ENCODE results near the gene BCL2L15.

DNA sequence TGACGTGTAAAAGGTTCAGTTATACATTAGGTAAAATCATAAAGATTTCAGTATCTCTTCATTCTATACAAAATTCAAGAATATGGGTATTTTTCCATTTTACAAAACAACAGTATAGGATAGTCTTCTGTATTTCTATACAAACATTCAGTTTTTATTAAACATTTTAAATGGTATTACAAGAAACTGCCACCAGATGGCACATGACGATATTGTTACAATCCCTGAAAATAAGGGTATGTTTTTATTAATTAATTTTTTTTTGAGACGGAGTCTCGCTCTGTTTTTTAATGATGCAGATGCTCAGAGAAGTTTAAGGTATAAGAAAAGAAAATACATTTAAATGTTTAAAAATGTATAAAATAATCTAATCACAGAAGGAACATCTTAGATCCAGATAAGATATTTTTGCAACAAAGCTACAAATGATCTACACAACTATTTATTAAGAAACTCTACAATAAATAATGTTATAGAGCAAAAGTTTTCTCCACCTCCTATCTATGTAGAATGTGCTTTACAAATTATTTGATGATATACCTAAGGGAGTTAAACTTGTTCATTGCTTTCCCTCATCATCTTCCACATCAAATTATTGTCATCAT, 51.6 kb downstream of the BCL2L15 start:
- no peak for TF ChIP-seq RFX5 (IDR thresholded peaks at IDR 0.05; ENCODE audit: borderline replicate concordance, low read depth, low read length)
- no peak for TF ChIP-seq POLR2A (IDR thresholded peaks at IDR 0.05; ENCODE audit: control extremely low read depth in 1 of 2, low read depth in 2 of 2, low read length in 2 of 2)
- TF ChIP-seq CHD1 (IDR thresholded peaks at IDR 0.05; ENCODE audit: low read depth, low read length) = no peak
